Trophoblast cell (in vitro differentiated cells and primary cell): Measurements from ENCODE around the gene MAP2.

ENCODE experiments used
- DNase-seq, 2 donors: peaks; one replicate each; pipeline ENCODE4 v3.0.0-alpha.2; 2016
- H2AFZ ChIP-seq: 2 replicates; pipeline ENCODE4 v1.6.1; 2013; ENCODE audit warnings: low read length, moderate library complexity, mild to moderate bottlenecking; ENCODE audit not compliant: insufficient read depth, poor library complexity
- H2AK5ac ChIP-seq: 2 replicates; pipeline ENCODE4 v1.6.1; 2013; ENCODE audit warnings: mild to moderate bottlenecking, low read length
- H2BK120ac ChIP-seq: 2 replicates; pipeline ENCODE4 v1.6.1; 2013; ENCODE audit warnings: low read length, mild to moderate bottlenecking, moderate library complexity; ENCODE audit not compliant: insufficient read depth, poor library complexity
- H2BK12ac ChIP-seq: 2 replicates; pipeline ENCODE4 v1.6.1; 2013; ENCODE audit warnings: mild to moderate bottlenecking, low read length, moderate library complexity
- H2BK5ac ChIP-seq: 2 replicates; pipeline ENCODE4 v1.6.1; 2013; ENCODE audit warnings: low read length, low read depth, moderate library complexity, mild to moderate bottlenecking; ENCODE audit not compliant: poor library complexity
- H3K14ac ChIP-seq: 2 replicates; pipeline ENCODE4 v1.6.1; 2013; ENCODE audit warnings: mild to moderate bottlenecking, low read length
- H3K18ac ChIP-seq: 2 replicates; pipeline ENCODE4 v1.6.1; 2013; ENCODE audit warnings: mild to moderate bottlenecking, low read length
- H3K23ac ChIP-seq: 2 replicates; pipeline ENCODE4 v1.6.1; 2013; ENCODE audit warnings: low read length
- H3K27ac ChIP-seq: 2 replicates; pipeline ENCODE4 v1.5.1; 2013; ENCODE audit warnings: low read depth, mild to moderate bottlenecking, inconsistent platforms, low read length, moderate library complexity
- H3K27me3 ChIP-seq: 2 replicates; pipeline ENCODE4 v1.6.1; 2013; ENCODE audit warnings: inconsistent platforms, mild to moderate bottlenecking, low read length, moderate library complexity; ENCODE audit not compliant: insufficient read depth
- H3K36me3 ChIP-seq, 2 experiments: 1 replicate in 1 of 2; 2 replicates in 1 of 2; pipeline ENCODE4 v1.6.1; 2013; ENCODE audit warnings: low read length in 2 of 2, mild to moderate bottlenecking in 2 of 2, moderate library complexity in 1 of 2; ENCODE audit not compliant: insufficient read depth in 2 of 2, control insufficient read depth in 1 of 2
- H3K4ac ChIP-seq: 2 replicates; pipeline ENCODE4 v1.6.1; 2013; ENCODE audit warnings: low read depth, mild to moderate bottlenecking, low read length, moderate library complexity
- H3K4me1 ChIP-seq, 2 experiments: 1 replicate in 1 of 2; 2 replicates in 1 of 2; pipeline ENCODE4 v1.6.1; 2013; ENCODE audit warnings: low read length in 2 of 2, mild to moderate bottlenecking in 2 of 2, moderate library complexity in 1 of 2; ENCODE audit not compliant: insufficient read depth in 2 of 2, control insufficient read depth in 1 of 2
- H3K4me2 ChIP-seq: 2 replicates; pipeline ENCODE4 v1.6.1; 2013; ENCODE audit warnings: inconsistent platforms, mild to moderate bottlenecking, low read length, moderate library complexity
- H3K4me3 ChIP-seq: 2 replicates; pipeline ENCODE4 v1.5.1; 2013; ENCODE audit warnings: mild to moderate bottlenecking, low read depth, low read length, inconsistent platforms
- H3K79me1 ChIP-seq: one replicate; pipeline ENCODE4 v1.6.1; 2013; ENCODE audit warnings: low read length
- H3K79me2 ChIP-seq: 2 replicates; pipeline ENCODE4 v1.6.1; 2013; ENCODE audit warnings: low read length, mild to moderate bottlenecking; ENCODE audit not compliant: control insufficient read depth, insufficient read depth, poor library complexity
- H3K9ac ChIP-seq: 2 replicates; pipeline ENCODE4 v1.6.1; 2013; ENCODE audit warnings: mild to moderate bottlenecking, low read length
- H3K9me3 ChIP-seq: 2 replicates; pipeline ENCODE4 v1.6.1; 2013; ENCODE audit warnings: low read depth, mild to moderate bottlenecking, control low read depth, inconsistent platforms, low read length; ENCODE audit not compliant: insufficient read depth
- H4K12ac ChIP-seq: 2 replicates; pipeline ENCODE4 v1.6.1; 2013; ENCODE audit warnings: low read depth, mild to moderate bottlenecking, low read length, moderate library complexity
- H4K8ac ChIP-seq: 2 replicates; pipeline ENCODE4 v1.6.1; 2013; ENCODE audit warnings: low read depth, mild to moderate bottlenecking, low read length, moderate library complexity
- H4K91ac ChIP-seq: one replicate; pipeline ENCODE4 v1.6.1; 2013; ENCODE audit warnings: low read depth, mild to moderate bottlenecking, low read length, moderate library complexity
- WGBS: extraction: QIAGEN DNeasy Blood & Tissue Kit; methylation state at CpG from one replicate; pipeline ENCODE4 v1.1.7; 2013; ENCODE audit warnings: missing lambda C conversion rate; ENCODE audit not compliant: insufficient read length, insufficient coverage; ENCODE audit errors: extremely low coverage; 5-methylcytosine and 5-hydroxymethylcytosine counted together

Gene MAP2

DNA sequence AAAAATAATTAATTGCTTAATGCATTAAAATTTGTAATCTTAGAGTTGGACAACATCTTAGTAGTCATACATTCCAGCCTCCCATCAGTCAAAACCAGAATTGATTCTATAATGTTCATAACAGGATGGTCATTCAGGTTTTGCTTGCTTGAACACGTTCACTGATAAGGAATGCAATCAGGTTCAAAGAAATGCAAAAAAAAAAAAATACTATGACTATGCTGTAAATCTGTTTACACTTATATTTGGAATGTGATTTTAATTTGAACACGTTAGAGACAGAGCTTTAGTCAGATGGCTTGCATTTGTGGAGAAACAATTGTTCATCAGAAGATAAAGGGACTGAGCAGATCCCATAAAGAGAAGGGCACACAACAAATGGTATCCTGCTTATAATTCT, 216.5 kb downstream of the MAP2 start:
- Histone ChIP-seq H3K36me3 (no peaks in the 10 kb centered on the region), H3K9me3 (no peaks in the 10 kb centered on the region), H3K4ac (no peak overlapping the region), H2AFZ (no peak overlapping the region), H2BK5ac (no peak overlapping the region), H3K27ac (no peak overlapping the region), H3K4me3 (no peak overlapping the region), H3K4me1 (peaks cover 0 to 2% of the 10 kb centered on the region in 2 experiments), H4K91ac (no peak overlapping the region), H3K9ac (no peak overlapping the region), H3K27me3 (no peaks in the 10 kb centered on the region), H2AK5ac (no peak overlapping the region), H3K79me1 (no peaks in the 10 kb centered on the region), H3K4me2 (no peak overlapping the region), H2BK120ac (no peak overlapping the region), H2BK12ac (no peak overlapping the region), H4K8ac (no peak overlapping the region), H4K12ac (no peak overlapping the region), H3K14ac (no peak overlapping the region), H3K18ac (no peak overlapping the region), H3K79me2 (no peaks in the 10 kb centered on the region), H3K23ac (no peak overlapping the region)
- no CpG with 5 or more reads among the region's 2 CpGs for WGBS
- peak in 1 of 2 donors; percentile 11 for DNase-seq

GRCh38 chr2:209642146-209642820, 218.4 kb downstream of the MAP2 start:
- no peak overlapping the region for H2BK5ac ChIP-seq
- no peak overlapping the region for H2BK12ac ChIP-seq
- H3K27ac ChIP-seq, result no peak overlapping the region
- no peak overlapping the region for H4K91ac ChIP-seq
- no peak overlapping the region for H3K14ac ChIP-seq
- no peak overlapping the region for H2BK120ac ChIP-seq
- no CpG with 5 or more reads among the region's 3 CpGs for WGBS
- no peak overlapping the region for H3K9ac ChIP-seq
- no peak overlapping the region for H3K4me3 ChIP-seq
- no peak overlapping the region for H4K8ac ChIP-seq
- H3K4ac ChIP-seq, result no peak overlapping the region
- no peak overlapping the region for H3K23ac ChIP-seq
- peak in 1 of 2 donors; percentile 12 for DNase-seq
- no peaks in the 10 kb centered on the region for H3K79me2 ChIP-seq
- no peaks in the 10 kb centered on the region for H3K36me3 ChIP-seq
- H3K18ac ChIP-seq, result no peak overlapping the region
- H2AFZ ChIP-seq, result no peak overlapping the region
- no peak overlapping the region for H2AK5ac ChIP-seq
- H4K12ac ChIP-seq, result no peak overlapping the region
- H3K79me1 ChIP-seq, result no peaks in the 10 kb centered on the region
- peaks cover 0 to 2% of the 10 kb centered on the region in 2 experiments for H3K4me1 ChIP-seq
- no peaks in the 10 kb centered on the region for H3K9me3 ChIP-seq
- no peak overlapping the region for H3K4me2 ChIP-seq
- H3K27me3 ChIP-seq, result no peaks in the 10 kb centered on the region

- H3K4ac ChIP-seq, result no peak overlapping the region
- no peak overlapping the region for H2AK5ac ChIP-seq
- no peaks in the 10 kb centered on the region for H3K79me1 ChIP-seq
- no peak overlapping the region for H3K4me3 ChIP-seq
- no peaks in the 10 kb centered on the region for H3K36me3 ChIP-seq
- no peak for DNase-seq
- H3K4me2 ChIP-seq, result no peak overlapping the region
- no peak overlapping the region for H3K27ac ChIP-seq
- H3K27me3 ChIP-seq, result no peaks in the 10 kb centered on the region
- no peak overlapping the region for H2BK120ac ChIP-seq
- H2BK12ac ChIP-seq, result no peak overlapping the region
- no peak overlapping the region for H3K23ac ChIP-seq
- H3K14ac ChIP-seq, result no peak overlapping the region
- H2BK5ac ChIP-seq, result no peak overlapping the region
- peaks cover 0 to 2% of the 10 kb centered on the region in 2 experiments for H3K4me1 ChIP-seq
- H2AFZ ChIP-seq, result no peak overlapping the region
- no peak overlapping the region for H3K9ac ChIP-seq
- H4K8ac ChIP-seq, result no peak overlapping the region
- H4K12ac ChIP-seq, result no peak overlapping the region
- no peaks in the 10 kb centered on the region for H3K79me2 ChIP-seq
- H3K9me3 ChIP-seq, result no peaks in the 10 kb centered on the region
- no peak overlapping the region for H3K18ac ChIP-seq
- H4K91ac ChIP-seq, result no peak overlapping the region
Measured at GRCh38 chr2:209644842-209645241, 221.0 kb downstream of the MAP2 start.

- no peaks in the 10 kb centered on the region for H3K9me3 ChIP-seq
- no peaks in the 10 kb centered on the region for H3K4me1 ChIP-seq
- no peak overlapping the region for H3K18ac ChIP-seq
- no peak overlapping the region for H2AK5ac ChIP-seq
- no peak overlapping the region for H4K8ac ChIP-seq
- DNase-seq, result peak in 1 of 2 donors; percentile 28
- no peak overlapping the region for H4K12ac ChIP-seq
- no peak overlapping the region for H2BK120ac ChIP-seq
- no CpG with 5 or more reads among the region's 3 CpGs for WGBS
- no peak overlapping the region for H3K14ac ChIP-seq
- H3K36me3 ChIP-seq, result no peaks in the 10 kb centered on the region
- no peak overlapping the region for H2BK5ac ChIP-seq
- no peak overlapping the region for H2BK12ac ChIP-seq
- H3K4ac ChIP-seq, result no peak overlapping the region
- no peak overlapping the region for H4K91ac ChIP-seq
- H3K9ac ChIP-seq, result no peak overlapping the region
- H3K27me3 ChIP-seq, result no peaks in the 10 kb centered on the region
- no peak overlapping the region for H3K4me3 ChIP-seq
- H3K79me1 ChIP-seq, result no peaks in the 10 kb centered on the region
- H3K4me2 ChIP-seq, result no peak overlapping the region
- no peak overlapping the region for H3K23ac ChIP-seq
- H2AFZ ChIP-seq, result no peak overlapping the region
- no peak overlapping the region for H3K27ac ChIP-seq
- no peaks in the 10 kb centered on the region for H3K79me2 ChIP-seq
Measured at GRCh38 chr2:209648714-209649113, 224.9 kb downstream of the MAP2 start.
